ENCODE measurements around the gene ENTR1.

Gene ENTR1

GRCh38 chr9:136410500-136411287 is at the start of gene ENTR1, which contains the start of gene PMPCA:
Gene ENTR1, minus strand, starts transcription at chr9:136410614. Its CDS starts 217 bp downstream, at chr9:136410397.
Gene PMPCA, plus strand, starts transcription at chr9:136410658. Its CDS starts 11 bp downstream, at chr9:136410669.
- peak; percentile 43 to 93 (median 81) for DNase-seq

- no peak for DNase-seq
Observed at GRCh38 chr9:136459425-136459824, 49.0 kb upstream of the ENTR1 start.

GRCh38 chr9:136457326-136457725 is 46.9 kb upstream of the ENTR1 start:
- no peak for DNase-seq

- DNase-seq = no peak
Observed at GRCh38 chr9:136456258-136456657, 45.8 kb upstream of the ENTR1 start.

- DNase-seq = no peak
Observed at GRCh38 chr9:136455043-136456002, 44.9 kb upstream of the ENTR1 start.

- no peak for DNase-seq
Observed at GRCh38 chr9:136454026-136454796, 43.8 kb upstream of the ENTR1 start.

GRCh38 chr9:136453326-136453725 is 42.9 kb upstream of the ENTR1 start:
- DNase-seq = no peak

GRCh38 chr9:136451221-136451877 is 40.9 kb upstream of the ENTR1 start:
- no peak for DNase-seq

GRCh38 chr9:136448655-136449054 is 38.2 kb upstream of the ENTR1 start:
- DNase-seq = no peak

- no peak for DNase-seq
Observed at GRCh38 chr9:136447173-136447778, 36.9 kb upstream of the ENTR1 start.

GRCh38 chr9:136445799-136446198 is 35.4 kb upstream of the ENTR1 start:
- no peak for DNase-seq

GRCh38 chr9:136444102-136444501 is 33.7 kb upstream of the ENTR1 start:
- DNase-seq = no peak

- no peak for DNase-seq
Observed at GRCh38 chr9:136443687-136444086, 33.3 kb upstream of the ENTR1 start.

GRCh38 chr9:136443087-136443486 is 32.7 kb upstream of the ENTR1 start:
- no peak for DNase-seq

- no peak for DNase-seq
Observed at GRCh38 chr9:136442265-136442664, 31.9 kb upstream of the ENTR1 start.

- DNase-seq = no peak
Observed at GRCh38 chr9:136441681-136442245, 31.3 kb upstream of the ENTR1 start.

GRCh38 chr9:136441191-136441680 is 30.8 kb upstream of the ENTR1 start:
- no peak for DNase-seq

- peak in 46 of 51 donors; percentile 13 to 81 (median 42) for DNase-seq
Observed at GRCh38 chr9:136439481-136440408, 29.3 kb upstream of the ENTR1 start, which contains the start of gene INPP5E. Gene INPP5E, minus strand, starts transcription at chr9:136439845. Its CDS starts 426 bp downstream, at chr9:136439419.
